TTC549 (cell line): ENCODE measurements around the gene TPSG1.
"Not testable (repeated sequence)": the region's sequence is repeated elsewhere in the genome, so short reads cannot be mapped to it uniquely, and the experiment has no call there.

Experiments
- FAIRE-seq: peaks from 2 replicates; lab custom pipeline; 2012; peaks lifted over from hg19 to GRCh38; lab: Jason Lieb, UNC

Gene TPSG1

DNA sequence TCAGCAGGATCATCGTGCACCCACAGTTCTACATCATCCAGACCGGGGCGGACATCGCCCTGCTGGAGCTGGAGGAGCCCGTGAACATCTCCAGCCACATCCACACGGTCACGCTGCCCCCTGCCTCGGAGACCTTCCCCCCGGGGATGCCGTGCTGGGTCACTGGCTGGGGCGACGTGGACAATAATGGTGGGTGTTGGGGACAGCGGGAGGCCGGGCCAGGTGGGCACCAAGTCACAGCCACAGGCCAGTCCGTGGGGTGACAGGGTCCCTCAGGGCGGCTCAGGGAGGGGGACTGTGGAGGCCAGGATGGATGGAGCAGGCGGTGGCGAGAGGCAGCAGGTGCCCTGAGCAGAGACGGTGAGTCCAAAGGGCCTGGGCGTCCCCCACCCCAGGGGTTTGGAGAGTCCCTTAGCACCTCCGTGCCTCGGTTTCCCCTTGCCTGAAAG is 31.8 kb upstream of the TPSG1 start:
- FAIRE-seq = no peak

DNA sequence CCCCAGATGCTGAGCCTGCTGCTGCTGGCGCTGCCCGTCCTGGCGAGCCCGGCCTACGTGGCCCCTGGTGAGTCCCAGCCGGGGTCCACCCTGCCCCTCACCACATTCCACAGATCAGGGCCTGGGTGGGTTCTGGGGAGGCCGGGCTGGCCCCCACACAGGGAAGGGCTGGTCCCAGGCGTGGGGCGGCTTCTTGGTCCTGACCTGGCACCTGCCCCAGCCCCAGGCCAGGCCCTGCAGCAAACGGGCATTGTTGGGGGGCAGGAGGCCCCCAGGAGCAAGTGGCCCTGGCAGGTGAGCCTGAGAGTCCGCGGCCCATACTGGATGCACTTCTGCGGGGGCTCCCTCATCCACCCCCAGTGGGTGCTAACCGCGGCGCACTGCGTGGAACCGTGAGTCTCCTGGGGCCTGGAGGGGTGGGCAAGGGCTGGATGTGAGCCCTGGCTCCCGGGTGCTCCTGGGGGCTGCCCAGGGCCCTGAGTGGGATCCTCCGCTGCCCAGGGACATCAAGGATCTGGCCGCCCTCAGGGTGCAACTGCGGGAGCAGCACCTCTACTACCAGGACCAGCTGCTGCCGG is 31.3 kb upstream of the TPSG1 start:
- FAIRE-seq = not testable (repeated sequence)

DNA sequence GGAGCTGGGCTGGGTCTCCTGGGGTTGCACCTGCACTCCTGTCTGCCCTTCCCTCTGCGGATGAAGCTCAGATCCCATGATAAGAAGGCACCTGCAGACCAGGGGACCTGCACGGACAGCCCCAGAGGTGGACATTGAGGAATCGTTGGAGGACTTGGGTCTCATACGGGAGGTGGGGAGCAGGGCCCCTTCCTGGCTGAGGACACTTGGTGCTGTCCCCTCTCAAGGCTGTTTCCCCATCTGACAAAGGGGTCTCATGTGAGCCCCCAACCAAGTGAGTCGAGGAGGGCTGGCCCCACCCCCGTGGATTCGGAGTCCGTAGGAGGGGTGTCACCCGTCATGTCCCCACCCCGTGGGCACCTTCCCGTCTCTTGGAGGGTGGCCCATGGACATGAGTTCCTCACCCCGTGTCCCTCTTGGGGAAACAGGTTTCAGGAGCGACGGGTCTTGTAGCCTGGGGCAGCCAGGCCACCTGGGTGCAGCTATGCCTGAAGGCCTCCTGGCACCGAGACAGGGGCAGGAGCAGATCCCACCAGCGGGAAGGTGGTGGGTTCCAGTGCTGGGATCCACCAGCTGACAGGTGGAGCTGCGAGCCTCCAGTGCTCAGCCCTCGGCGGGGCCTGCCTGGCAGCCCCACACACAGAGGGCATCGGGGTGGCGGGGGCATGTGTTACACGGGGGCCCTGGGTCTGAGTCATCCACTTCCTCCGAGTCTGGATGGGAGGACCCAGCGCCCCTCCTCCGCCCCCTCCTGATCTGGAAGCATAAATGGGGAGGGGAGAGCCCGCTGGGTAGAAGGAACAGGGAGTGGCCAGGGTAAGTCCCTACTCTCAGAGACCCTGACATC is 30.4 kb upstream of the TPSG1 start, which contains the start of gene TPSD1:
Gene TPSD1, plus strand, starts transcription at position 794 of the 847 bp plus-strand sequence. CDS start 212 bp downstream, outside the sequence.
- FAIRE-seq = not testable (repeated sequence)

DNA sequence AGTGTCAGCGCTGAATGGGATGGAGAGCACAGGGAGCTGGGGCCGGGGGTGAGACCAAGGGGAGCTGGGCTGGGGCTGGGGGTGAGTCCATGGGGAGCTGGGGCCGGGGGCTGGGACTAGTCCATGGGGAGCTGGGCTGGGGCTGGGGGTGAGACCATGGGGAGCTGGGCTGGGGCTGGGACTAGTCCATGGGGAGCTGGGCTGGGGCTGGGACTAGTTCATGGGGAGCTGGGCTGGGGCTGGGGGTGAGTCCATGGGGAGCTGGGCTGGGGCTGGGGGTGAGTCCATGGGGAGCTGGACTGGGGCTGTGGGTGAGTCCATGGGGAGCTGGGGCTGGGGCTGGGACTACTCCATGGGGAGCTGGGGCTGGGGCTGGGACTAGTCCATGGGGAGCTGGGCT is 29.8 kb upstream of the TPSG1 start:
- FAIRE-seq = not testable (repeated sequence)

DNA sequence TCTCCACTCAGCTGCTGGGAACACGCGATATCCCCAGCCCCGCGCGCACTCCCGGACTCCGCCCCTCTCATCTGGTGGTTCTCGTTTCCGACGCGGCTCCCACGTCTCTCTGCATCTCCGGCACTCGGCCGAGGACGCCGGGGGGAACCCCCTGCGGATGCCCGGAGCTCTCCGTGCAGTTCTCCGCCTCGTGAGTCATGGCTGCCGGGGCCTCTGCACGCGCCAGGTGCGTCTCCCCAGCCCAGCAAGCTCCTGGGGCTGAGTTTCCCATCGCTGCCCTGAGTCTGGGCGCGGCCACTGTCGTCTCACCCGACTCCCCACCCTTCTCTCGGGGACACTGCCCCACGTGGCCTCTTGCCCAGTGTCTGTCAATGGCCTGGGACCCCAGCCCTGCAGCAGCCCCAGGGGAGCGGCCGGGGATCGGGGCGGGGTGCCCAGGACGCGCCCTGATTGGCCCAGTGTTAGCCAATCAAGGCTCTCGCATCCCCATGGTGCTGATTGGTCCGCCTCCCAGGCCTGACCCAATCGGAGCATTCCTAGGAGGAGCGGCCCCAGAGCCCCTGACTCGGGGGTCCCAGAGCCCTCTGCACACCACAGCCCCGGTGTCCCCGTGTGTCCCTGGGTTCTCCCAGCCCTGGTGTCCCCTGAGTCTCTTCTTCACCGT is 28.8 kb upstream of the TPSG1 start:
- FAIRE-seq = not testable (repeated sequence)

DNA sequence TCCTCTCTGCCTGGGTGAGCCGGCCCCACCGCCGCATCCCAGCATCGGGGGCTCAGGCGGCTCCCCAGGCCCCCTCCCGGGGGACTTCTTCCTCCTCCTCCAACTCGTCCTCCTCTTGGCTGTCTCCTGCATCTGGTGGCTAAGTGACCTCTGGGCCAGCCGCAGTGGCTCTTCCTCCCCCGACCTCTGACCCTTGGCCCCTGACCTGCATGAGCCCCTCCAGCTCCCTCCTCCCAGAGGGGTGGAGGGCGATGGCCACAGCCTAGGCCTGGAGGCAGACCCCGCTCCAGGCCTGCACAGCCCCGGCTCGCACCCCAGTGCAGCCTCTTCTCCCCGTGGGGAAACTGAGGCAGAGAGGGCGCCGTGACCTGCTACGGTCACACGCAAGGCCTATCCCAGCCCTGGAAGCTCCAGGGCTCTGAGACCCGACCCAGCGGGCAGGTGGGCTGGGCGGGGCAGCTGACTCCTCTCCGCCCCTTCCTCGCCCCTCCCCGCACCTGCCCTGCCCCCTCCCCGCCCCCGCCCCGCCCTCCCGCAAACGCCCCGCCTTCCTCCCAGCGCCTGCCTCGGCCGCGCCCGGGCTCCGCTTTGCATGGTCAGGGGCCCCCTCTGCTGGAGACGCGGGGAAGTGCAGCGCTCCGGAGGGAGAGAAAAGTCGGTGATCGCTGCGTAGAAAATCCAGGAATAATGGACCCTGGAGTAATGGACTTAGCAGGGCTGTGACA is 24.1 kb upstream of the TPSG1 start:
- FAIRE-seq = not testable (repeated sequence)

DNA sequence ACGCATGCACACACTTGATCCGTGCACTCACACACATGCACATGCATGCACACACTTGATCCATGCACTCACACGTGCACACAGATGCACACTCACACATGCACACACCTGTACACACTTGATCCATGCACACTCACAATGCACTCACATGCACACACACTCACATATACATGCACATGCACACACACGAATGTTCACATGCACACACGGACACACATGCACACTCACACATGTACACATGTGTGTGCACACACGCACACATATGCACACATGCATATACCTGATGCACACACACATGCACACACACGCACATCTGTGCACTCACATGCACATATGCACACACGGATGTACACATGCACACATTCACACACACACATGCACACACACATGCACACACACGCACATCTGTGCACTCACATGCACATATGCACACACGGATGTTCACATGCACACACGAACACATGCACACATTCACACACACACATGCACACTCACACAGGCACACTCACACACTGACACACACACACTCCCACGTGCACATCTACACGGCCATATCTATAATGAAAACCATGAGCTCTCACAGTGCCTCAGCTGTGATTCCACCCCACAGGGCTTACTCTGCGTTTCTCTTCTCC is 23.0 kb upstream of the TPSG1 start:
- FAIRE-seq = not testable (repeated sequence)

DNA sequence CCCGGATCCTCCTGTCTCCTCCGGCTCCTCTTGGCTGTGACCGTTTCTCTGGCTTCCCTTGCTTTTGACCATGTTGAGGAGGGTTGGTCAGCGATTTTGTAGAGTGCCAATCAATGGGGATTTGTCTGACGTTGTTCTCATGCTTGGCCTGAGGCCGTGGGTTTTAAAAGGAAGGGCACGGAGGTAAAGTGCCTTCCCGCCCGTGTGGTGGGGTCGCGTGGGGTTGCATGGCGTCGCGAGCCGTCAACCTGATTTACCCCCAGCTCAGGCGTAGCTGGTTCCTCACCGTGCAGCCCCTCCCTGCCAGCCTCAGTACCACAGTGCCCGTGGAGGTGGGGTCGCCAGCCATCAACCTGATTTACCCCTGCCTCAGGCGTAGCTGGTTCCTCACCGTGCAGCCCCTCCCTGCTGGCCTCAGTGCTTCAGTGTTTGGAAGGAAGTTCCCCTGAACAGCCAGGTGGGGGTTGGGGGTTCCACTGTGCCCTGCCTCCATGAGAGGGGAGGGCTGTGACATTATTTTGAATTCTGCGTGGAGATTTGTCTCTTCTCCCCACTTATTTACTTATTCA is 20.5 kb upstream of the TPSG1 start:
- FAIRE-seq = no peak

DNA sequence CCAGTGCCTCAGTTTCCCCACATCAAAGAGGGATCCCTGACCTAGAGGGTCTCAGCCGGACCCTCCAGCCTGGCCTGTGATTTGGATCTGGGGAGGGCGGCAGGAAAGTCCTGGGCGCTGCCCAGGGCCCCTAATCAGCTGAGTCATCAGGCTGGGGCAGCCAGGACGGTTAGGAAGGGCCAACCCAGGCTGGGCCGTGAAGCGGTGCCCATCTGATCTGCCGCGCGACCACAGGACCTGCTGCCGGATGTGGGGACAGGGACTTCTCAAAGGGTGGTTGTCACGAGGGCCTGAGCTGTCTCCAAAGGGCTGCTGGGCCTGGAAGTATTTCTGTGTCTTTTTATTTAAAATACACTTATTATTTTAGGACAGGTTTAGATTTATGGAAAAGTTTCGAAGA is 19.8 kb upstream of the TPSG1 start:
- FAIRE-seq = no peak

DNA sequence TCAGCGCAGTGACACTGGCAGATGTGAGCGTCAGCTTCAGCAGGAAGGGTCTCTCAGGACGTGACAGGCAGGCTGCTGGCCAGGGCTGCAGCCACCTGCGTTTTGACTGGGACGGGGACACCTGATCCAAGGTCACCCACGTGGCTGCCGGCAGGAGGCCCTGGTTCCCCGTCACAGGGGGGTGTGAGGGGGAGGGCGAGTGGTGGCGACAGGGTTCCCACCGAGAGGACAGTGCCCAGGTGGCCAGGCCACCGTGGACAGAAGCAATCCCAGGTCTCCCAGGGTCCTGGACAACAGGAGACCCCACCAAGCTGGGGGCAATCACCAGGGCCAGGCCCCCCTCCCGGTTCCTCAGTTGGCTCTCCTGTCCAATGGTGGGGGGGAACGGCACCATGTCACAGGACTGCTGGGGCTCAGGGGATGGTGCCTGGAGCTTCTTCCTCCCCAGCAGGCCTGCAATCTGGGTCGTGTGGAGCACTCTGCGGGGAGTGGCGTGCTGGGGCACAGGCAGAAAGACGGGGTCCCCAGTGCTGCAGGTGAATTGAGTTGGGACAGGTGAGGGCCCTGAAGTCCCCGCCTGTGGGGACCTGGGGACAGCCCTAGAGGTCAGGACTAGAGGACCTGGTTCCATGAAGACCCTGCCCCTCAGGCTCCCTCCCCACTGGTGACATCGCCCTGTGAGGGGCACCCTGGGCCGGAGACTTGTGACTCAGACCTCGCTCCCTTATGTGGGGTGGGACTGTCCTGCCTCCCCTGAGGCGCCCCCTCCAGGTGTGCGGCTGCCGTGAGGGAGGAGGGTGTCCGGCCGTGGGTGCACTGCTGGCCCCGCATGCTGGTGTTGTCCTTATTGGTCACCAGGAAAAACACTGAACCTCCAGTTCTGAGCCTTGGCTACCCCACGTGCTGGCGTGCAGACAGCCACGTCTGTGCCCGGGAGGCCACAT is 19.1 kb upstream of the TPSG1 start:
- not testable (repeated sequence) for FAIRE-seq

DNA sequence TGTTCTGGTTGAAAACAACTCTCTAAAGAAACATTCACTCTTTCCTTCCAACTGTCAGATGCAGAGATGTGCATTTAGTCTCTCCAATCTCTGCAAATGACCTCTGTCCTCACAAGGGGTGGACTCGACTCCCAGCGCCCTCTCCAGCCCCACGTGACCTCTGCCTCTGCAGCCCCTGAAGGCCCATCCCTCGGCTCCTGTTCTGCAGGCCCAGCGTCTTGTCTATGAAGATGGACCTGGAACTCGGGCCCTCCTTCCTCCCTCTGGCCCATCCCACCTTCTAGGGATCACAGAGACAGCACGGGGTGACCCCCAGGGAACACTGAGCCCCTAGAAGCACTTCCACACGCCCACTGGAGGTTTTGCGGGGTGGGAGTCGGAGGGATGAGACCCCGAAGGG is 18.3 kb upstream of the TPSG1 start:
- not testable (repeated sequence) for FAIRE-seq

DNA sequence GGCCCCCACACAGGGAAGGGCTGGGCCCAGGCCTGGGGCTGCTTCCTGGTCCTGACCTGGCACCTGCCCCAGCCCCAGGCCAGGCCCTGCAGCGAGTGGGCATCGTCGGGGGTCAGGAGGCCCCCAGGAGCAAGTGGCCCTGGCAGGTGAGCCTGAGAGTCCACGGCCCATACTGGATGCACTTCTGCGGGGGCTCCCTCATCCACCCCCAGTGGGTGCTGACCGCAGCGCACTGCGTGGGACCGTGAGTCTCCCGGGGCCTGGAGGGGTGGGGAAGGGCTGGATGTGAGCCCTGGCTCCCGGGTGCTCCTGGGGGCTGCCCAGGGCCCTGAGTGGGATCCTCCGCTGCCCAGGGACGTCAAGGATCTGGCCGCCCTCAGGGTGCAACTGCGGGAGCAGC is 16.0 kb upstream of the TPSG1 start:
- FAIRE-seq = not testable (repeated sequence)

DNA sequence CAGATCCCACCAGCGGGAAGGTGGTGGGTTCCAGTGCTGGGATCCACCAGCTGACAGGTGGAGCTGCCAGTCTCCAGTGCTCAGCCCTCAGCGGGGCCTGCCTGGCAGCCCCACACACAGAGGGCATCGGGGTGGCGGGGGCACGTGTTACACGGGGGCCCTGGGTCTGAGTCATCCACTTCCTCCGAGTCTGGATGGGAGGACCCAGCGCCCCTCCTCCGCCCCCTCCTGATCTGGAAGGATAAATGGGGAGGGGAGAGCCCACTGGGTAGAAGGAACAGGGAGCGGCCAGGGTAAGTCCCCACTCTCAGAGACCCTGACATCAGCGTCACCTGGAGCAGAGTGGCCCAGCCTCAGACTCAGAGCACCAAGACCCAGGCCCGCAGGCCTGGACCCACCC is 15.4 kb upstream of the TPSG1 start, which contains the start of gene TPSAB1:
Gene TPSAB1, plus strand, starts transcription at position 270 of the 400 bp plus-strand sequence. CDS start 234 bp downstream, outside the sequence.
- FAIRE-seq = not testable (repeated sequence)

DNA sequence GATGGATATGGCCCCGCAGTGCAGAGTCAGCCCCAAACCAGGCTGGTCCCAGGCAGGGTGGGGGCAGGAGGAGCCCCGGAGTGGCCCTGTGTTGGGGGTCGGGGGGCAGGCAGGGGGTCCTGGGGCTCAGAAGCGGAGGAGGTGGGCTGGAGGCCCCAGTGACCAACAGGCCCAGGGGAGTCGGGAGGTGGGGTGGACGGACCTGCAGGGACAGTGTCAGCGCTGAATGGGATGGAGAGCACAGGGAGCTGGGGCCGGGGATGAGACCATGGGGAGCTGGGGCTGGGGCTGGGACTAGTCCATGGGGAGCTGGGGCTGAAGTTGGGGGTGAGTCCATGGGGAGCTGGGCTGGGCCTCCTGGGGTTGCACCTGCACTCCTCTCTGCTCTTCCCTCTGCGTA is 14.5 kb upstream of the TPSG1 start:
- not testable (repeated sequence) for FAIRE-seq

DNA sequence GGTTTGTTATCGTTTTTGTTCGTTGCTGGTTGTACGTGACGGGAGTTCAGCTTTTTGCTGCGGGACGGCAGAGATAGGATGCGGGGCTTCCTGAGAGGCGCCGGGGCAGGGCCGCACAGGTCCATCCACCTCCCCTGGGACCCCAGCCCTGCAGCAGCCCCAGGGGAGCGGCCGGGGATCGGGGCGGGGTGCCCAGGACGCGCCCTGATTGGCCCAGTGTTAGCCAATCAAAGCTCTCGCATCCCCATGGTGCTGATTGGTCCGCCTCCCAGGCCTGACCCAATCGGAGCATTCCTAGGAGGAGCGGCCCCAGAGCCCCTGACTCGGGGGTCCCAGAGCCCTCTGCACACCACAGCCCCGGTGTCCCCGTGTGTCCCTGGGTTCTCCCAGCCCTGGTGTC is 13.8 kb upstream of the TPSG1 start:
- not testable (repeated sequence) for FAIRE-seq

DNA sequence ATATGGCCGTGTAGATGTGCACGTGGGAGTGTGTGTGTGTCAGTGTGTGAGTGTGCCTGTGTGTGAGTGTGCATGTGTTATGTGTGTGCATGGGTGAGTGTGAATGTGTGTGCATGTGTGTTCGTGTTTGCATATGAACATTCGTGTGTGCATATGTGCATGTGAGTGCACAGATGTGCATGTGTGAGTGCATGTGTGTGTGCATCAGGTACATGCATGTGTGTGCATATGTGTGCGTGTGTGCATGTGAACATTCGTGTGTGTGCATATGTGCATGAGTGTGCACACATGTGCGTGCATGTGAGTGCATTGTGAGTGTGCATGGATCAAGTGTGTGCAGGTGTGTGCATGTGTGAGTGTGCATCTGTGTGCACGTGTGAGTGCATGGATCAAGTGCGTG is 12.9 kb upstream of the TPSG1 start:
- FAIRE-seq = no peak

DNA sequence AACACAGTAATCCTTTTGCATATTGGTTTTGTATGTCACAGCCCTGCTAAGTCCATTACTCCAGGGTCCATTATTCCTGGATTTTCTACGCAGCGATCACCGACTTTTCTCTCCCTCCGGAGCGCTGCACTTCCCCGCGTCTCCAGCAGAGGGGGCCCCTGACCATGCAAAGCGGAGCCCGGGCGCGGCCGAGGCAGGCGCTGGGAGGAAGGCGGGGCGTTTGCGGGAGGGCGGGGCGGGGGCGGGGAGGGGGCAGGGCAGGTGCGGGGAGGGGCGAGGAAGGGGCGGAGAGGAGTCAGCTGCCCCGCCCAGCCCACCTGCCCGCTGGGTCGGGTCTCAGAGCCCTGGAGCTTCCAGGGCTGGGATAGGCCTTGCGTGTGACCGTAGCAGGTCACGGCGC is 11.6 kb upstream of the TPSG1 start:
- FAIRE-seq = not testable (repeated sequence)

DNA sequence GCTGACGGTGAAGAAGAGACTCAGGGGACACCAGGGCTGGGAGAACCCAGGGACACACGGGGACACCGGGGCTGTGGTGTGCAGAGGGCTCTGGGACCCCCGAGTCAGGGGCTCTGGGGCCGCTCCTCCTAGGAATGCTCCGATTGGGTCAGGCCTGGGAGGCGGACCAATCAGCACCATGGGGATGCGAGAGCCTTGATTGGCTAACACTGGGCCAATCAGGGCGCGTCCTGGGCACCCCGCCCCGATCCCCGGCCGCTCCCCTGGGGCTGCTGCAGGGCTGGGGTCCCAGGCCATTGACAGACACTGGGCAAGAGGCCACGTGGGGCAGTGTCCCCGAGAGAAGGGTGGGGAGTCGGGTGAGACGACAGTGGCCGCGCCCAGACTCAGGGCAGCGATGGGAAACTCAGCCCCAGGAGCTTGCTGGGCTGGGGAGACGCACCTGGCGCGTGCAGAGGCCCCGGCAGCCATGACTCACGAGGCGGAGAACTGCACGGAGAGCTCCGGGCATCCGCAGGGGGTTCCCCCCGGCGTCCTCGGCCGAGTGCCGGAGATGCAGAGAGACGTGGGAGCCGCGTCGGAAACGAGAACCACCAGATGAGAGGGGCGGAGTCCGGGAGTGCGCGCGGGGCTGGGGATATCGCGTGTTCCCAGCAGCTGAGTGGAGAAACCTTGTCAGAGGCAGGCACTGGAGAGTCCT is 7.1 kb upstream of the TPSG1 start:
- FAIRE-seq = not testable (repeated sequence)

DNA sequence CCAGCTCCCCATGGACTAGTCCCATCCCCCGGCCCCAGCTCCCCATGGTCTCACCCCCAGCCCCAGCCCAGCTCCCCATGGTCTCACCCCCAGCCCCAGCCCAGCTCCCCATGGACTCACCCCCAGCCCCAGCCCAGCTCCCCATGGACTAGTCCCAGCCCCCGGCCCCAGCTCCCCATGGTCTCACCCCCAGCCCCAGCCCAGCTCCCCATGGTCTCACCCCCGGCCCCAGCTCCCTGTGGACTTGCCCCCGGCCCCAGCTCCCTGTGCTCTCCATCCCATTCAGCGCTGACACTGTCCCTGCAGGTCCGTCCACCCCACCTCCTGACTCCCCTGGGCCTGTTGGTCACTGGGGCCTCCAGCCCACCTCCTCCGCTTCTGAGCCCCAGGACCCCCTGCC is 6.2 kb upstream of the TPSG1 start:
- FAIRE-seq = not testable (repeated sequence)
